ENCODE results near the gene SLC22A23.

Gene SLC22A23

DNA sequence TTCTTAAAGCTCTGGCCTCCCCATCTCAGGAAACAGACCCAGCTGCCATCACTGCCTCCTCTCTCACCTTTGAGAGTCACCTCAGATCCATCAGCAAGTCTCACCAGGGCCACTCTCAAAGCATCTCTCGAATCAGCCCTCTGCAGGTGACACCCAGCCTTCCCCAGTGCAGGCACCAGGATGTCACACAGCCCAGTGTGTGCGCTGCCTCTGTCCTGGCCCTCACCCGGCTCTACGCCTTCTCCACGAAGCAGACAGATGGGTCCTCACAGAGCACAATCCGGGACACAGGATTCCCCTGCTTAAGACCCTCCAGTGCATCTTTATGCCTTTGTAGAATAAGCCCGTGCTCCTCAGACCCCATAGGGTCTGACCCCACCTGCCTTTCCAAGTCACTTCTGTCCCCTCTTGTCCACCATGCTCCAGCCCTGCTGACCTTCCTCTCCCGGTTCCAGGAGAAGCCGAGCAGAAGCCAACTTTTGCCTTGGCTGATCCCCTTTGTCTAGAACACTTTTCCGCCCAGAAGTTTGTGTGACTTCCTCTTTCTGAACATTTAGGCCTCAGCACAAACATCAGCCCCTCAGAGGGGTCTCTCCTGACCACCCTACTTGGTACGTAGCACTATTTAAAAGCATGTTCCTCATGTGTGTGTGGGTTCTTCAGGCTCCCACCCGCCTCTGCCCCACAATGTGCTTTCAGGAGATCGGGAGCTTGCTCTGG is 137.9 kb downstream of the SLC22A23 start:
- TF ChIP-seq ZFX (IDR thresholded peaks at IDR 0.05; ENCODE audit: borderline replicate concordance), result no peak
- TF ChIP-seq, protein P1, sequence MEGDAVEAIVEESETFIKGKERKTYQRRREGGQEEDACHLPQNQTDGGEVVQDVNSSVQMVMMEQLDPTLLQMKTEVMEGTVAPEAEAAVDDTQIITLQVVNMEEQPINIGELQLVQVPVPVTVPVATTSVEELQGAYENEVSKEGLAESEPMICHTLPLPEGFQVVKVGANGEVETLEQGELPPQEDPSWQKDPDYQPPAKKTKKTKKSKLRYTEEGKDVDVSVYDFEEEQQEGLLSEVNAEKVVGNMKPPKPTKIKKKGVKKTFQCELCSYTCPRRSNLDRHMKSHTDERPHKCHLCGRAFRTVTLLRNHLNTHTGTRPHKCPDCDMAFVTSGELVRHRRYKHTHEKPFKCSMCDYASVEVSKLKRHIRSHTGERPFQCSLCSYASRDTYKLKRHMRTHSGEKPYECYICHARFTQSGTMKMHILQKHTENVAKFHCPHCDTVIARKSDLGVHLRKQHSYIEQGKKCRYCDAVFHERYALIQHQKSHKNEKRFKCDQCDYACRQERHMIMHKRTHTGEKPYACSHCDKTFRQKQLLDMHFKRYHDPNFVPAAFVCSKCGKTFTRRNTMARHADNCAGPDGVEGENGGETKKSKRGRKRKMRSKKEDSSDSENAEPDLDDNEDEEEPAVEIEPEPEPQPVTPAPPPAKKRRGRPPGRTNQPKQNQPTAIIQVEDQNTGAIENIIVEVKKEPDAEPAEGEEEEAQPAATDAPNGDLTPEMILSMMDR (IDR thresholded peaks at IDR 0.05), result no peak
- H3K27ac ChIP-seq, result no peak overlapping the region

DNA sequence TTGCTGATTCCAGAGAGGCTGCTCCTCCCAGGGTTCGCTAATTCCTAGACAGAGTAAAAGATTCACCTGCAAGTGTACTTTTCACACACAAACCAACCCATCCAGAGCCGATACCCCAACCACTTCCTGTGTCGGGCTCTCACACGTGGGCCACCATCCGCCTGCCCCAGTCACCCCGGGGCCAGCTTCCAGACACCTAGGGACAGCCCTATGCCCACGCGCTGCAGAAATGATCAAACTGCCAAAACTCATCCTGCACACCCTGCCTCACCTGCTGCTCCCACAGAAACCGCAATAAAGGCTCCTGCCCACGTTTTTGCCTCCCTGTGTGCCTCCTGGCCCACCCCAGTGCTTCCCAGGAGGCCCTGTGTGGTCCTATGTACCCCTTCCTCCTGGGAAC is 138.6 kb downstream of the SLC22A23 start:
- H3K27ac ChIP-seq, result no peak overlapping the region
- no peak for TF ChIP-seq ZFX (IDR thresholded peaks at IDR 0.05; ENCODE audit: borderline replicate concordance)
- TF ChIP-seq, protein P1 (IDR thresholded peaks at IDR 0.05), result no peak

GRCh38 chr6:3317741-3318211 is 139.1 kb downstream of the SLC22A23 start:
- TF ChIP-seq ZFX (IDR thresholded peaks at IDR 0.05; ENCODE audit: borderline replicate concordance), result no peak
- TF ChIP-seq, protein P1 (IDR thresholded peaks at IDR 0.05), result no peak
- no peak overlapping the region for H3K27ac ChIP-seq

GRCh38 chr6:3316818-3317217 is 140.0 kb downstream of the SLC22A23 start:
- TF ChIP-seq ZFX (IDR thresholded peaks at IDR 0.05; ENCODE audit: borderline replicate concordance), result no peak
- TF ChIP-seq, protein P1 (IDR thresholded peaks at IDR 0.05), result no peak
- no peak overlapping the region for H3K27ac ChIP-seq

DNA sequence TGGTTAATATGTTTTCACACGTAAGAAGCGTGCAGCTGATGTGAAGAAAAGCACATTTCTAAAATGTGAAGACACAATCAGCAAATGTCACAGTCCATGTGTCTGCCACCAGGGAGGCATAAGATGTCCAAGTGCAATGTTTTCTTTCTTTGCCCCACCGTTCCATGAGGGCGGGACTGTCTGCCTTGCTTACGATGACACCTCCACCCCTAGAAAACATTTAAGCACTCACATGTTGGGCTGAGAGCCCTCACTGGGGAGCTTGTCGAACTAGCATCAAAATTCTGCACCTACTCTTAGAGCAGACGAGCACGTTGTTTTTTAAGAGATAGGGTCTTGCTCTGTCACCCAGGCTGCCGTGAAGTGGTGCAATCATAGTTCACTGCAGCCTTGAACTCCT is 140.5 kb downstream of the SLC22A23 start:
- no peak overlapping the region for H3K27ac ChIP-seq
- TF ChIP-seq, protein P1 (IDR thresholded peaks at IDR 0.05), result no peak
- TF ChIP-seq ZFX (IDR thresholded peaks at IDR 0.05; ENCODE audit: borderline replicate concordance), result no peak

DNA sequence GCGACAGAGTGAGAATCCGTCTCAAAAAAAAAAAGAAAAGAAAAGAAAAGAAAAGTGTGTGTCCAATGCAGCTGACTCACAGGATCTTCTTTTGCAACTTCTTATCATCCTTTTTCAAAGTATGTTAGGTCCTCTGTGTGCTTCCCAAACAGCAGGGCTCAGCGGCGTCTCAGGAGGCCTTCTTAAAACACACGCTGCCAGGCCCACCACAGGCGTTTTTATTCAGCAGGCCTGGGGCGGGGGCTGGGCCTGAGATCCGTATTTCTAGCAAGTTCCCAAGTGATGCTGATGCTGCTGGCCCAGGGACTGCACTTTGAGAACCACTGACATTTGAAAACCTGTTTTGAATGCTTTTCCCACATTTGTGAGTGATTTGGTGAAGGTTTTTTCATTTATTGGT is 141.0 kb downstream of the SLC22A23 start:
- TF ChIP-seq ZFX (IDR thresholded peaks at IDR 0.05; ENCODE audit: borderline replicate concordance), result no peak
- TF ChIP-seq, protein P1 (IDR thresholded peaks at IDR 0.05), result no peak
- no peak overlapping the region for H3K27ac ChIP-seq

- no peak overlapping the region for H3K27ac ChIP-seq
- TF ChIP-seq, protein P1 (IDR thresholded peaks at IDR 0.05), result no peak
- no peak for TF ChIP-seq ZFX (IDR thresholded peaks at IDR 0.05; ENCODE audit: borderline replicate concordance)
Measured at GRCh38 chr6:3314621-3315467, 142.0 kb downstream of the SLC22A23 start.

All from 22Rv1 (cell line).